GM12874 (cell line): ENCODE measurements around the gene CCDC68.

ENCODE experiments used
- CTCF ChIP-seq: IDR thresholded peaks from 2 replicates; pipeline ENCODE4 v1.5.1; 2011; ENCODE audit warnings: low read depth, mild to moderate bottlenecking, control low read depth, low read length, moderate library complexity; ENCODE audit not compliant: insufficient read depth

Gene CCDC68

DNA sequence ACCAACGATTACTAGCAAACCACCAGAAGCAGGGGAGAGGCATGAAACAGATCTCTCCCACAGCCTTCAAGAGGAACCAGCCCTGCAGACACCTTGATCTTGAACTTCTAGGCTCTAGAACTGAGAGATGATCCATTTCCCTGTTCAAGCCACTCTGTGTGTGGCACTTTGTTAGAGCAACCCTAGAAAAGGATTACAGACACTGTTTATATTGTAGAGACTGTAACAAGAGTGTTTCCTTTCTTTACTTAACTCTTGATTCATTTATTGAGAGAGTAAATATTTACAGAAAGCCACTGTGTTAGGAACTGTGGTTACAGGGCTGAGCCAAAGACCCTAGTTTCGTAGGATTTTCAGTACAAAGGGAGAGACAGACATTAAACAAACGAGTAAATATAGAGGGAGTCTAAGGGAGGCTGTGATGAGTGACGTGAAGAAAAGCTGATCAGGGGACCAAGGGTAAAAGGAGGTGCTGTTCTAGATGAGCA is 10.9 kb downstream of the CCDC68 start:
- no peak for TF ChIP-seq CTCF

GRCh38 chr18:54947091-54947490 is 12.2 kb downstream of the CCDC68 start:
- TF ChIP-seq CTCF: no peak

- TF ChIP-seq CTCF: no peak
Observed at GRCh38 chr18:54946149-54946581, 13.1 kb downstream of the CCDC68 start.

DNA sequence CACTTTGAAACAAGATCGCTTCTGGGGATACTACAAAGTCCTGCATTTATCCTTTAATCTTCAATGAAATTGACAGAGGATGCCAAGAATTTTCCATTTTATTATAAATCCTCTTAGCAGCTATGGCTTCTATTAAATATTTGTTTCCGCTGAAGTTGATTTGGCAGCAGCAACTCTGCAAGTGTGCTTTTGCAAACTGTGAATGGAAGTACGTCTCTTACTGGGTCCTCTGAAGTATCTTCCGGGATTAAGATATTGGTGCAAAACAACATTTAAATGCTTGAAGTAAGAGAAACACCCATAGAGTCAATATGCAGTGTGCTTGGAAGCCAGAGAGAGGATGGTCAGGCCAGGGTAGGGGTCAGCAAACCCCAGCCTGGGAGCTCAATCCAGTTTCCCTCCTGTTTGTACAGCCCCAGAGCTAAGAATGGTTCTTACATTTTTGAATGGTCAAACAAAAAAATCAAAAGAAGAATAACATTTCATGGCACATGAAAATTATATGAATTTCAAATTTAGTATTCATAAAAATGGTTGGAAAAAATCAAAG is 13.6 kb downstream of the CCDC68 start:
- TF ChIP-seq CTCF: no peak

DNA sequence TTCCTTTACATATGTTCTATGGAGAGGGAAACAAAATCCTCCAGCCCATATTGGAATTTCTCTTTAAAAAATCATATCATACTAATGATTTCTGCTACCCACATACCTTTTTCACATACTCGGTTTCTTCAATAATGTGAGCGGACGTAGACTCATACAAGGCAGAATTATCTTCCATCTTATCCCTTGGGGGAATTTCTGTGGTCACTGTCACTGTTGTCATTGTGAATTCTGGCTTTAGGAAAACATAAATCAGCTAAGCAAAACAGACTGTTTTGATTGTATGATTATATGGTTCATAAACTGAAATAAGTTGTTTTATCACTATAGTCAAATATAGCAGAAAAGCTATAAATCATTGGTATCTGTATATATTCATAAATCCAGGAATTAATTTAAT is 16.7 kb downstream of the CCDC68 start:
- TF ChIP-seq CTCF: no peak

DNA sequence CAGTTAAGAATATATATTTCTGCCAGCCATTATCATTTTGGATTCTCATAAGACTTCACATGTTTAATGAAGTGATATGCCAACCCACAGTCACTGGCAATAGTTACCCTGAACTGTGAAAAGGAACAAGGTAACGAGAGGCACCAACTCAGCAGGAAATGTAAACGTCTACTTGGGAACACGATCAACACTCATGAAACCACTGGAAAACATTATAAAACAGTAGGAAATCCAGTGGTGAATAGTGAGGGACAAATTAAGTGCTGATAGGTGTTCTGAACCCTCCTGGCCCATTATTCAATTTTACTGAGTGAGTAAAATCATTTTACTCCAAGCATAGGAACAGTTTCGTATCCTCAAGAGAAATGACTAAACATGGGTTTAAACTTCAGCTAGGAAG is 17.1 kb downstream of the CCDC68 start:
- TF ChIP-seq CTCF: no peak

- TF ChIP-seq CTCF: no peak
Observed at GRCh38 chr18:54939361-54939917, 19.8 kb downstream of the CCDC68 start.
